ENCODE data around the gene ZSWIM7. TPM values are rescaled to one million over a fixed set of nuclear protein-coding genes. Genes with fewer than 3 reads are reported as not detected.

ZSWIM7 gene, protein sequence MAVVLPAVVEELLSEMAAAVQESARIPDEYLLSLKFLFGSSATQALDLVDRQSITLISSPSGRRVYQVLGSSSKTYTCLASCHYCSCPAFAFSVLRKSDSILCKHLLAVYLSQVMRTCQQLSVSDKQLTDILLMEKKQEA
- total RNA-seq: 0.81 and 16.8 TPM in 2 replicates

DNA sequence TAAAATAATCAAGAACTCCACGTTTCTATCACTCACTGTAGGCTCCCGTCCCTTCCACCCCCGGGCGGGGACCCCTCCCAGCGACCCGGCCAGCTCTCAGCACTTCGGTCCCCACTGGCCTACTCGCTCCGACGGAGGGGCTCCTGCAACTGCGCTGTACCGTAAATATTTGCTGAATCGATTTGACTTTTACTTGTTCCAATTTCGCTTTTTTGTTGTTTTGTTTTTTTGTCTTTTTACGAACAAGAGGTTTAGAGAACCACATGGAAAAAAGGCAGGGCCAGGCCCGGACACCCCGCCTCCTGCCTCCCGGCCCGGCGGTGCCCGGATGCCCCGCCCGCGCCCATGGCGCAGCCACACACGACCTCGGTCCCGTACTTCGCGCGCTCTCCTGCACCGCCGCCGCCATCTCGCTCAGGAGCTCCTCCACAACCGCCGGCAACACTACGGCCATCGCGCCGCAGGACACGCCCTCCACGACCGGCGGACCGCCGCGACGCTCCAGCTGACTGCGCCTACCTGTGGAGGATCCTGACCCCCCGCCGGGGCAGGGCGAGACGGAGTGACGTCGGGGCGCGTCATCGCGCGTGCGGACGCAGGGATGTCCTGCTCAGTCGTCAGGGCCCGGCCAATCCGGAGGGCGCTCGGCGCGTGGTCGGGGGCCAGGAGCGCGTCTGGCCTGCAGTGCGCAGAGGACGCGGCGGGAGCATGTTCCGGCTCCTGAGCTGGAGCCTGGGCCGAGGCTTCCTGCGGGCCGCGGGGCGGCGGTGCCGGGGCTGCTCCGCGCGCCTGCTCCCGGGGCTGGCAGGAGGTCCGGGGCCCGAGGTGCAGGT, at the start of gene ZSWIM7, which contains the start of gene TTC19:
TSS of gene ZSWIM7 (minus strand) at position 564 of the 833 bp plus-strand sequence. CDS start at position 454, 110 bp downstream.
TSS of gene TTC19 (plus strand) at position 684 of the 833 bp plus-strand sequence. CDS start at position 709, 25 bp downstream.

DNA sequence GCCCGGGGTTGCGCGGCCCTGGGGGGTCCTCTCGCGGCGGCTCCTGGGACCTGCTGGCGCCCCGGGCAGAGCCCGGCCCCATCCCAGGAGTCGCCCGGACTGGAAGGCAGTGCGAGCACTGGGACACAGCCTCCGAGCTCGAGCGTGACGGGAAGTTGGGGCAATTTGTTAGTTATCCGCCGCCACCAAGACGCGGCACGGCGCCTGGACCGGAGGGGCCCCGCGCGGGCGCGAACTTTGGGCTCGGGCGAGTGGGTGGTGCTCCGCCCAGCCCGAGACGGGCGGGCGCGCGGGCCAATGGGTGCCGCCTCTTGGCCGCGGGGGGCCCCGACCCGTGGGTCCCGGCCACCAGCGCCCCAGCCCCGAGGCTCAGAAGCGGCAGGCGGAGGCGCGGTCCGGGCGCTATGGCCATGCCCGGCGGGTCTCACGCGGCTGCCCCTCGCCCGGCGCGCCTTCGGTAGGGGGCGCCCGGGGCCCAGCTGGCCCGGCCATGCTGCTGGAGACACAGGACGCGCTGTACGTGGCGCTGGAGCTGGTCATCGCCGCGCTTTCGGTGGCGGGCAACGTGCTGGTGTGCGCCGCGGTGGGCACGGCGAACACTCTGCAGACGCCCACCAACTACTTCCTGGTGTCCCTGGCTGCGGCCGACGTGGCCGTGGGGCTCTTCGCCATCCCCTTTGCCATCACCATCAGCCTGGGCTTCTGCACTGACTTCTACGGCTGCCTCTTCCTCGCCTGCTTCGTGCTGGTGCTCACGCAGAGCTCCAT, 54.6 kb downstream of the ZSWIM7 start, which contains the start of gene ADORA2B:
TSS of gene ADORA2B (plus strand) at position 372 of the 768 bp plus-strand sequence. CDS start at position 491, 119 bp downstream.

Other genes with a start within 250 kb of the ZSWIM7 start
- gene ADORA2B, start 54.6 kb downstream of the ZSWIM7 start, total RNA-seq: 157 and 170 TPM in 2 replicates
- 24.3 and 36.3 TPM in 2 replicates for gene TTC19, start 120 bp upstream of the ZSWIM7 start, total RNA-seq
- gene NCOR1, start 215.8 kb upstream of the ZSWIM7 start, total RNA-seq: 37.3 and 39.7 TPM in 2 replicates
- gene PIGL, start 217.5 kb upstream of the ZSWIM7 start, total RNA-seq: 18.8 and 29.1 TPM in 2 replicates